GM18951 (cell line): Measurements from ENCODE around the gene ZNF544.

Experiments
- POLR2A ChIP-seq: IDR thresholded peaks from 4 replicates; pipeline ENCODE4 v1.6.1; 2011; ENCODE audit warnings: mild to moderate bottlenecking; ENCODE audit not compliant: insufficient read length, insufficient read depth; ENCODE audit errors: extremely low read depth
- in situ Hi-C: fragments of 300-500 bp; cut with MboI; formaldehyde crosslinking; loops from one replicate; pipeline ENCODE4 v1.12.0; 2022; ENCODE audit warnings: low sequenced_read_pairs, mixed read lengths, inconsistent platforms; ENCODE audit not compliant: unreplicated experiment

The ZNF544 gene

DNA sequence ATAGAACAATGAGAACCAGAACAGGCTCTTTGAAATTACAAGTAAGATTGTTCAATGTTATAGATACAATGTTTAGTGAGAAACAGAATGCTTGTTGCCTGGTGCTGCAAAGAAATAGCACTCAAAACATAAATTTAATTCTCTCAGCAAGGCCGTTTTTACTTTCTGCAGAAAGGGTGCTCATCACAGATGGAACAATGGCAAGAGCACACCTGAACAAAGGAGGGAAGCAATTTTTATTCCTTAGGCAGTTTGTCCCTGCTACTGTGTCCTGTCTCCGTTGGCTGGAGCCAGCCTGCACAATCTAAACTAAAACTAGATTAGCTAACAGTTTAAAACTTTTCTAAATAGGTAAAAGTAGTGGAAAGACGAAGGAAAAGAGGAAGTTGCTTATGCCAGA lies 39.6 kb downstream of the ZNF544 start:
- in situ Hi-C loops: no loop called here

DNA sequence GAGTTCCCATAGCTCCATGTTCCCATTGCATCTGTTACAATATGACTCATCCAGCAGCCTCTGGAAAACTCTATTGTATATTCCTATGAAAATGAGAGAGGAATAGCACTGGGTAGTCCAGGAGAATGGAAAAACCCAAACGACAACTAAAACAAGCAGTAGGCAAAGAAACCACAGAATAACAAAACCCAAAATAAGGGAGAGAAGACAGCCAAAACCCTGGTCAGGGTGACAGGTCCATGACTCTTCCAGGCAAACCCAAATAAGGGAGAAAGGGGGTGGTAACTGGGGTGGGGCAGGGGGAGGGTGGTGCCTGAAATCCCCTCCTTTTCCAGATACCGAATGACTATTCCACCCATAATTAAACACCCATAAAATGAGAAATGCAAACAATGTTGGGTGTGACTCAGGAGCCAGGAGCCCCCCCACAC lies 46.1 kb downstream of the ZNF544 start:
- in situ Hi-C loops: no loop called here
- TF ChIP-seq POLR2A: no peak

More for the DNA sequence above, 39.6 kb downstream of the ZNF544 start:
- TF ChIP-seq POLR2A: no peak

DNA sequence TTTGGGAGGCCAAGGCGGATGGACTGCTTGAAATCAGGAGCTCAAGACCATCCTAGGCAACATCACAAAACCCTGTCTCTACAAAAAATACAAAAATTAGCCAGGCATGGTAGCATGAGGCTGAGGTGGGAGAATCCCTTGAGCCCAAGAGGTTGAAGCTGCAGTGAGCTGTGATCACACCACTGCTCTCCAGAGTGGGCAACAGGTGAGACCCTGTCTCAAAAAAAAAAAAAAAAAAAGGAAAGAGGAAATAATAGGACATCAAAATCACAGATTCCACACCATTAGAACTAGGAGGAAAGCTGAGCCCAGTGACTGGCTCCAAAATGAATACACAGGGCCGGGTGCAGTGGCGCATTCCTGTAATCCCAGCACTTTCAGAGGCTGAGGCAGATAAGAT lies 46.9 kb downstream of the ZNF544 start:
- in situ Hi-C loops: no loop called here
- no peak for TF ChIP-seq POLR2A

DNA sequence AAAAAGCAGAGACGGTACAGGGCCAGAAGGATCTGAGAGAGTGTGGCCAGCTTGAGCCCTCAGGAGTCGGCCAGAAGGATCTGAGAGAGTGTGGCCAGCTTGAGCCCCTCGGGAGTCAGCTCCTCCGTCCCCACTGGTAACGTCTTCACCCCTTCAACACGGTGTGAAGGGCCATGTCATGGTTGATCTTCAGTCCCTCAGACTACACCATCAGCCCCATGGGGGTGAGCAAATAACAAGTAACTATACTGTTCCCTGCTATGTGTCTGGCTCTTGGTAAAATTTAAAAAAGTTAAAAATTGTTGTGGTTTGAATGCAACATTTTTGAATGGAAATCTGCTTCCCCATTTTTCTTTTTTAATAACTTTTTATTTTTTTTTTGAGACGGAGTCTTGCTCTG lies 48.5 kb downstream of the ZNF544 start:
- no peak for TF ChIP-seq POLR2A
- in situ Hi-C loops: no loop called here

DNA sequence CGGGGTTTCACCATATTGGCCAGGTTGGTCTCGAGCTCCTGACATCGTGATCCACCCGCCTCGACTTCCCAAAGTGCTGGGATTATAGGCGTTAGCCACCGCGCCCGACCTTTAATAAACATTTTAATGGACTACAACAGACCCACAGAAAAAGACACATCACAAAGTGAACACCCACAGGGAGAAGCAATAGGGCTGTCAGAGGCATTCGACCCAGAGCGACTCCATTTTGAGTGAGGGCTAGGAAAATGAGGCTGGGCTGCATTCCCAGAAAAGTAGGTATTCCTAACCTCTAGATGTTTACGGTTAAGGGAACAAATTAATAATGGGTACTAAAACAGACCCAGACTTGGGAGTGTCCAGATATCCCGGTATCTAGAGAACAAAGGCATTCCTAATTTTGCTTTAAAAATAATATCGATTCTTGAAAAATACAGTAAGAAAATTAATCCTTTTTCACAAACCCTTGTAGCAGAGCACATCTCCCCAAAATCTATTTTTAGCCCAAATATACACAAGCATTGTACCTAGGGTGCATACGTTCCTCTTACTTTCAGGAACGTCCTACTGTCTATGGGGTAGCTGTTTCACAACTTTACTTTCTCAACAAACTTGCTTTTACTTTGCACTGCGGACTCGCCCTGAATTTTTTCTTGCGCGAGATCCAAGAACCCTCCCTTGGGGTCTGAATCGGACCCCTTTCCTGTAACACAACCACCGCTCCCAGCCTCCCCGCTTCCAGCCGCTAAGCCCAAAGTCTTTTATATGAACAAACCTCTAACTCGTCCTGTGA lies 49.2 kb downstream of the ZNF544 start:
- TF ChIP-seq POLR2A: no peak
- in situ Hi-C loops: no loop called here

DNA sequence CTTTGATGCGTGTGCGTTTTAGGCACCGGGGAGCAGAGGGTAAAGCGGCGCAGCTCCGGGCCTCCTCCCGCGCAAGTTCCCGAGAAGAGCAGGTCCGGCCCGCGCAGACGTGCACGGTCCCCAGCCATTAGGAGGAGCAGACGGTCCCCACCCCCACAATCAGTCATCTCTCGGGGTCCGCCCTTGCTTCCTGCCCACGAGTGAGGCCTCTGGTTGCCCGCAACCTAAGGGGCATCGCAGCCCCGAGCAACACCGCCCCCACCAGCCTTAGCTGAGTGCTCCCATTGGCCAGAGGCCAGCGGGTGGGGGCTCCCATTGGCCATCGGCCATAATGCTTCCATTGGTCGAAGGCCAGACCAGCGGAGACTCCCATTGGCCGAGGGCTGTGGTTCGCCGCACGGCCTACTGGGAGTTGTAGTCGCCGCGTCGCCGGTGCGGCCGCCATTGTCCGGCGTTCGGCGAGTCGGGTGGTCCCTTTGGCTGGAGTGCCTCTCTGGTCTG lies 49.9 kb downstream of the ZNF544 start, which contains the start of gene ZNF8:
Gene ZNF8 (plus strand): TSS at position 415 of the 501 bp plus-strand sequence. CDS start 127 bp downstream, outside the sequence.
- in situ Hi-C loops: no loop called here
- TF ChIP-seq POLR2A: peak; percentile 81

DNA sequence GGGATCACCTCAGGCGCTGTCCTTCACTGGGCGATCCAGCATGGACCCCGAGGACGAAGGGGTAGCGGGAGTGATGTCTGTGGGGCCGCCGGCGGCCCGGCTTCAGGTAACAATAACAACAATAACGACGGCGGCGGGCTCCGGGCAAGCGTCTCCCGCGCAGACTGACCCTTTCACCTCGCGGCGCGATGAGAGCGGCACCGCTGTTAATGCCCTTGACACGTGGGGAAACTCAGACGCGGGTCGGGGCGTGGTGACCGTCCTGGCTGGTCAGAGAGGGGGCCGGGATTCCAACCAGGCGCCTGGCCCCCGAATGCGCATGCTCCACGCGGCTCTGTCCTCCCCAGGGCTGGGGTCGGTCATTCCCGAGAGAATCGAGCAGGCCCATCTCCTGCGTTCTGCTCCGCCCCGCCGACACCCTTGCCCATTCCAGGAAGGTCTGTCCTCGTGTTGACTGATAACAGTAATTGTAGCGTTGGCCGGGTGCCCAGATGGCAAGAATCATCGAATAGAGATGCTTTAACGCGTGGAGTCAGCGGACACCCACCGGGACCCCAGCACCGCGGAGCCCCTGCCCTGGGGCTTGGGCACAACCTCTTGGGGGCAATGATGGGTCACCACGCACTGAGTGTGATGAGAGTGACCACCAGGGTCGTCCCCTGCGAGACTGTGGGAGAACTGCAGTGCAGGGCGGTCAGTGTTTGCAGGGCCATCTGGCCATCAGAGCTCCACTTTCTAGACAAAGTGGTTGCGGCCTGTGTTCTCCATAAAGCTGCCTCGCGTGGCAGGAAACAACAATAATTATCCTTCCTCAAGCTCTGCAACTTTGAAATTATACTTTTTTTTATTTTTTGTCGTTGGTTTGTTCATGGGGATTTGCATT lies 50.6 kb downstream of the ZNF544 start:
- in situ Hi-C loops: no loop called here
- no peak for TF ChIP-seq POLR2A

DNA sequence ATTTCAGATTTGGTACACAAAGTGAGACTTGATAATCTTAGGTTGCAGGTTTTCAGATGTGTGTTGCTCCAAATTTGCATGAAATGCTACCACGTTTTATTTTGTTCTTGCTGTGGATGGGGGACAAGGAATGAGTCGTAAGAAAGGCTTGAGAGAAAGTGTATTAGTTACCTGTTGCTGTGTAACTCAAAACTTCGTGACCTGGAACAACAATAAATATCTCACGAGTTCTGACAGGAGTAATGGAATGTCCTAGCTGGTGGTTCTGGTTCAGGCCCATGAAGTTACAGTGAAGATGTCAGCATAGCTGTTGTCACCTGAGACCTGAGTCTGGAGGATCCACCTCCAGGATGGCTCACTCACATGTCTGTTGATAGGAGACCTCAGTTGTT lies 51.2 kb downstream of the ZNF544 start:
- TF ChIP-seq POLR2A: no peak
- in situ Hi-C loops: no loop called here

DNA sequence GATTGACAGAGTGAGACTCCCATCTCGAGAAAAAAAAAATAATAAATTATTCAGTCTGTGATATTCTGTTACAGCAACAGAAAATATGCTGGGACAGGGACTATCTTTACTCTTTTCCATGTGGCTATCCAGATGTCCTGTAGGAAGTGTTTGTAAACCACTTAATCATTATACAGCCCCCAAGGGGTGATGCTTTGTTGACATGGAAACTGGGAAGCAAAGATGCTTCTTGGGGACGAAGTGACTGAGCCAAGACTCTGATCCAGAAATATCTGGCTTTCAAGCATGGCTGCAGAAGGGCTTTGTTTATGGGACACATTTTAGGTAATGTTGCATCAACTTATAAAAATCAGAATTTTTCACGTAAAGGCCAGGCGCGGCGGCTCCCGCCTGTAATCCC lies 55.5 kb downstream of the ZNF544 start:
- in situ Hi-C loops: no loop called here
- no peak for TF ChIP-seq POLR2A

DNA sequence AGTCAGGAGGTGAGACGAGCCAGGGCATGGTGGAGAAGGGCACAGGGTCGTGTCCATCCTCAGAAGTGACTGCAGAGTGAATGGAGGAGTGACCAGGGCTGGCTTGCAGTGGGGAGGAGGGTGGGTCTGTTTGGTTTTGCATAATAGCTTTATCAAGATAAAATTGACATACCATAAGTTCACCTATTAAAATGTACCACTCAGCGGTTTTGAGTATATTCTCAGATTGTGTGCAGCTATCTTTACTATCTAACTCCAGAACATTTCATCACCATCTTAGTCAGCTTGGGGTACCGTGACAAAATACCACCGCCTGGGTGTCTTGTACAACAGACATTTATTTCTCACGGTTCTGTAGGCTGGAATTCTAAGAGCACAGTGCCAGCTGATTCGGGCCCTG lies 63.2 kb downstream of the ZNF544 start:
- in situ Hi-C loops: no loop called here
- TF ChIP-seq POLR2A: no peak

DNA sequence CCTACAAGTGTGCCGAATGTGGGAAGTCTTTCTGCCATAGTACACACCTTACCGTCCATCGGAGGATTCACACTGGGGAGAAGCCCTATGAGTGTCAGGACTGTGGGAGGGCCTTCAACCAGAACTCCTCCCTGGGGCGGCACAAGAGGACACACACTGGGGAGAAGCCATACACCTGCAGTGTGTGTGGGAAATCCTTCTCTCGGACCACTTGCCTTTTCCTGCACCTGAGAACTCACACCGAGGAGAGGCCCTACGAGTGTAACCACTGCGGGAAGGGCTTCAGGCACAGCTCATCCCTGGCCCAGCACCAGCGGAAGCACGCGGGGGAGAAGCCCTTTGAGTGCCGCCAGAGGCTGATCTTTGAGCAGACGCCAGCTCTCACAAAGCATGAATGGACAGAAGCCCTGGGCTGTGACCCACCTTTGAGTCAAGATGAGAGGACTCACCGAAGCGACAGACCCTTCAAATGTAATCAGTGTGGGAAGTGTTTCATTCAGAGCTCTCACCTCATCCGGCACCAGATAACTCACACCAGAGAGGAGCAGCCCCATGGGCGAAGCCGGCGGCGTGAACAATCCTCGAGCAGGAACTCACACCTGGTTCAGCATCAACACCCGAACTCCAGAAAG lies 66.1 kb downstream of the ZNF544 start:
- in situ Hi-C loops: no loop called here
- no peak for TF ChIP-seq POLR2A

DNA sequence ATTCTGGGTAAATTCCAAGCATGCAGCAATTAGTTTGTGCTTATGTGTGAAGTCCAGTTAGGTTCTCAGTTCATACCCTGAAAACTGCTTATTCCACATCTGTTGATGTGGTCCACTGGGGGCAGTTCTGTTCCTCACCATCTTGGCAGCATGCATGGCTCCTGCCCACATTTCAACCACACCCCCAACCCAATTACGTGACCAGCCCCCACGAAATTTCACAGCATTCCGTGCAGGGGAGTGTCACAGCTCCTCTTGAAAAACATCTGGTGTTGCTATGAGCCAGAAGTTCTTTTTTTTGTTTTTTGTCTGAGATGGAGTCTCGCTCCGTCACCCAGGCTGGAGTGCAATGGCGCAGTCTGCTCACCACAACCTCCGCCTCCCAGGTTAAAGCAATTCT lies 67.4 kb downstream of the ZNF544 start:
- in situ Hi-C loops: no loop called here
- no peak for TF ChIP-seq POLR2A

DNA sequence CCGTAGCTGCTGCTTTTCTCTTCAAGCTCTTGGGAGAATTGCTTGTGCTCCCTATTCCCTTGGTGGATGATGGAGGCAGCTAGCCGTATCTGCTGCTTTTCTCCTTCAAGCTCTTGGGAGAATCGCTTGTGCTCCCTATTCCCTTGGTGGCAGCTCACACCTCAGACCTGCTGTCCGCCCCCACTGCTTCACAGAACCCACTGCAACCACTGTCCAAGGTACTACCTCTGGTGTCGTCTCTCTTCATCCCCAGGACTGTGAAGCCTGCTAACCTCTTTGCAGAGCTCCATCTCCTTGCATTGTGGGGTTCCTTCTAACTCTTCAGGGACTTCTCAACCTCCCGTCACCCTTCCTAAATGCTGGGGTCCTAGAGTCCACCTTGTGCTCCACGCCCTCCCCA lies 71.9 kb downstream of the ZNF544 start:
- TF ChIP-seq POLR2A: no peak
- in situ Hi-C loops: no loop called here
